IPS-15b (cell line): ENCODE data around the gene APOA5.
"Not testable (repeated sequence)": the region's sequence is repeated elsewhere in the genome, so short reads cannot be mapped to it uniquely, and the experiment has no call there.

Source experiments
- H3K27me3 ChIP-seq: one replicate; pipeline ENCODE4 v1.6.1; 2013; ENCODE audit warnings: low read length; ENCODE audit not compliant: control insufficient read depth, insufficient read depth
- H3K36me3 ChIP-seq: one replicate; pipeline ENCODE4 v1.6.1; 2013; ENCODE audit warnings: low read length; ENCODE audit not compliant: control insufficient read depth, insufficient read depth
- H3K4me1 ChIP-seq: one replicate; pipeline ENCODE4 v1.6.1; 2013; ENCODE audit warnings: mild to moderate bottlenecking, low read length; ENCODE audit not compliant: control insufficient read depth, insufficient read depth
- H3K4me3 ChIP-seq: one replicate; pipeline ENCODE4 v1.5.1; 2013; ENCODE audit warnings: low read depth, low read length
- H3K9ac ChIP-seq: one replicate; pipeline ENCODE4 v1.6.1; 2013; ENCODE audit warnings: low read depth, mild to moderate bottlenecking, low read length
- H3K9me3 ChIP-seq: one replicate; pipeline ENCODE4 v1.6.1; 2013; ENCODE audit warnings: mild to moderate bottlenecking, low read length; ENCODE audit not compliant: control insufficient read depth, insufficient read depth

APOA5 gene

GRCh38 chr11:116776522-116776984 is 15.1 kb downstream of the APOA5 start:
- Histone ChIP-seq H3K27me3 (no peaks in the 10 kb centered on the region), H3K9ac (no peak overlapping the region), H3K36me3 (peaks cover 24% of the 10 kb centered on the region), H3K4me3 (no peak overlapping the region), H3K9me3 (no peaks in the 10 kb centered on the region), H3K4me1 (peaks cover 6% of the 10 kb centered on the region)

GRCh38 chr11:116775975-116776374 is 15.7 kb downstream of the APOA5 start:
- Histone ChIP-seq H3K4me3 (no peak overlapping the region), H3K4me1 (peaks cover 8% of the 10 kb centered on the region), H3K36me3 (peaks cover 24% of the 10 kb centered on the region), H3K9me3 (no peaks in the 10 kb centered on the region), H3K9ac (no peak overlapping the region), H3K27me3 (no peaks in the 10 kb centered on the region)

GRCh38 chr11:116774661-116775060 is 17.0 kb downstream of the APOA5 start:
- H3K4me3 ChIP-seq, result no peak overlapping the region
- peaks cover 8% of the 10 kb centered on the region for H3K4me1 ChIP-seq
- H3K9me3 ChIP-seq, result no peaks in the 10 kb centered on the region
- peaks cover 19% of the 10 kb centered on the region for H3K36me3 ChIP-seq
- no peak overlapping the region for H3K9ac ChIP-seq
- no peaks in the 10 kb centered on the region for H3K27me3 ChIP-seq

- H3K36me3 ChIP-seq, result peaks cover 8% of the 10 kb centered on the region
- peak overlapping the region; percentile 77 for H3K4me3 ChIP-seq
- peaks cover 8% of the 10 kb centered on the region for H3K4me1 ChIP-seq
- H3K9me3 ChIP-seq, result no peaks in the 10 kb centered on the region
- peak overlapping the region; percentile 14 for H3K9ac ChIP-seq
- H3K27me3 ChIP-seq, result no peaks in the 10 kb centered on the region
Measured at GRCh38 chr11:116773203-116774097, 18.2 kb downstream of the APOA5 start.

GRCh38 chr11:116772443-116773202 is 19.1 kb downstream of the APOA5 start, which contains the start of gene BUD13:
Gene BUD13 (minus strand): TSS chr11:116772987. CDS start chr11:116772964, 23 bp downstream.
- peak within 1 kb of the TSS; percentile 71 for H3K9ac ChIP-seq
- peak within 1 kb of the TSS; percentile 77 for H3K4me3 ChIP-seq
- H3K36me3 ChIP-seq, result peaks cover 5% of the 10 kb centered on the region
- no peaks in the 10 kb centered on the region for H3K27me3 ChIP-seq
- peaks cover 8% of the 10 kb centered on the region for H3K4me1 ChIP-seq
- H3K9me3 ChIP-seq, result no peaks in the 10 kb centered on the region

GRCh38 chr11:116771935-116772334 is 19.7 kb downstream of the APOA5 start:
- H3K9me3 ChIP-seq, result no peaks in the 10 kb centered on the region
- H3K27me3 ChIP-seq, result no peaks in the 10 kb centered on the region
- H3K4me1 ChIP-seq, result peaks cover 8% of the 10 kb centered on the region
- H3K36me3 ChIP-seq, result peaks cover 5% of the 10 kb centered on the region
- H3K9ac ChIP-seq, result peak overlapping the region; percentile 71
- peak overlapping the region; percentile 77 for H3K4me3 ChIP-seq

- Histone ChIP-seq H3K4me3 (no peak overlapping the region), H3K36me3 (peaks cover 16% of the 10 kb centered on the region), H3K9ac (no peak overlapping the region)
Measured at GRCh38 chr11:116762132-116762531, 29.5 kb downstream of the APOA5 start.

GRCh38 chr11:116756044-116756443 is 35.6 kb downstream of the APOA5 start:
- H3K4me1 ChIP-seq, H3K27me3 ChIP-seq, H3K9me3 ChIP-seq, H3K4me3 ChIP-seq, H3K9ac ChIP-seq: not testable (repeated sequence)
- H3K36me3 ChIP-seq, result peaks cover 17% of the 10 kb centered on the region

More at GRCh38 chr11:116762132-116762531, 29.5 kb downstream of the APOA5 start:
- Histone ChIP-seq H3K4me1 (no peaks in the 10 kb centered on the region), H3K9me3 (no peaks in the 10 kb centered on the region), H3K27me3 (no peaks in the 10 kb centered on the region)

- H3K9me3 ChIP-seq, result no peaks in the 10 kb centered on the region
- no peaks in the 10 kb centered on the region for H3K4me1 ChIP-seq
- peaks cover 9% of the 10 kb centered on the region for H3K36me3 ChIP-seq
- no peak overlapping the region for H3K9ac ChIP-seq
- no peak overlapping the region for H3K4me3 ChIP-seq
- H3K27me3 ChIP-seq, result no peaks in the 10 kb centered on the region
Measured at GRCh38 chr11:116750070-116750718, 41.5 kb downstream of the APOA5 start.

- H3K36me3 ChIP-seq, result no peaks in the 10 kb centered on the region
- no peak overlapping the region for H3K4me3 ChIP-seq
- H3K27me3 ChIP-seq, result no peaks in the 10 kb centered on the region
- H3K4me1 ChIP-seq, result peaks cover 2% of the 10 kb centered on the region
- H3K9ac ChIP-seq, result no peak overlapping the region
- H3K9me3 ChIP-seq, result no peaks in the 10 kb centered on the region
Measured at GRCh38 chr11:116742104-116742503, 49.6 kb downstream of the APOA5 start.

- H3K4me1 ChIP-seq, result peaks cover 2% of the 10 kb centered on the region
- H3K36me3 ChIP-seq, result no peaks in the 10 kb centered on the region
Measured at GRCh38 chr11:116740741-116741140, 50.9 kb downstream of the APOA5 start.

More at GRCh38 chr11:116740741-116741140, 50.9 kb downstream of the APOA5 start:
- Histone ChIP-seq H3K4me3 (no peak overlapping the region), H3K27me3 (no peaks in the 10 kb centered on the region), H3K9me3 (no peaks in the 10 kb centered on the region), H3K9ac (no peak overlapping the region)
